IMR-90 (cell line): ENCODE data around the gene UGT1A4. TPM values are rescaled to one million over a fixed set of nuclear protein-coding genes. Genes with fewer than 3 reads are reported as not detected.
A peak's percentile ranks its signal among the peaks of the same experiment; 100 is the strongest.

ENCODE experiments used
- ATAC-seq: fragments of 200-7000 bp; cut with Tn5 transposase; 2 replicates; pipeline ENCODE4 v1.9.1; 2020; ENCODE audit warnings: low read depth, mild to moderate bottlenecking, moderate library complexity
- BruUV-seq: library from RNA; stranded (reverse); fragments of 400-500 nt; replicated peaks from 2 replicates; lab custom pipeline; 2021; lab: Mats Ljungman, UMichigan
- CTCF ChIA-PET: fragments of 300-600 bp; formaldehyde crosslinking; extraction: SDS; loops from one replicate; lab custom pipeline; 2021; ENCODE audit warnings: antibody characterized with exemption; lab: Yijun Ruan, JAX
- POLR2A ChIA-PET: fragments of 300-600 bp; sonication (Branson Sonifier 250); formaldehyde crosslinking; loops from one replicate; lab custom pipeline; 2022; ENCODE audit warnings: antibody characterized with exemption; ENCODE audit not compliant: unreplicated experiment; lab: Charles Lee
- DNase-seq: peaks from one replicate; pipeline ENCODE4 v3.0.0; 2013
- H2AFZ ChIP-seq: replicated peaks from 2 replicates; pipeline ENCODE3; 2013; ENCODE audit warnings: low read length, mild to moderate bottlenecking; ENCODE audit not compliant: poor library complexity
- H2AK5ac ChIP-seq: 2 replicates; pipeline ENCODE4 v1.6.1; 2013; ENCODE audit warnings: low read depth, low read length, inconsistent platforms
- H2AK9ac ChIP-seq: replicated peaks from 2 replicates; pipeline ENCODE3; 2013; ENCODE audit warnings: mild to moderate bottlenecking, low read depth, low read length, moderate library complexity; ENCODE audit not compliant: poor library complexity
- H2BK120ac ChIP-seq: 2 replicates; pipeline ENCODE4 v1.6.1; 2013; ENCODE audit warnings: low read depth, low read length, inconsistent platforms
- H2BK15ac ChIP-seq: 3 replicates; pipeline ENCODE4 v1.6.1; 2013; ENCODE audit warnings: low read depth, low read length, inconsistent platforms
- H2BK20ac ChIP-seq: 2 replicates; pipeline ENCODE4 v1.6.1; 2013; ENCODE audit warnings: low read depth, mild to moderate bottlenecking, inconsistent platforms, low read length, moderate library complexity
- H2BK5ac ChIP-seq: 2 replicates; pipeline ENCODE4 v1.6.1; 2013; ENCODE audit warnings: mild to moderate bottlenecking, low read depth, low read length, inconsistent platforms; ENCODE audit not compliant: poor library complexity, severe bottlenecking
- H3K14ac ChIP-seq: replicated peaks from 2 replicates; pipeline ENCODE4 v1.6.1; 2013; ENCODE audit warnings: low read depth, low read length, inconsistent platforms
- H3K18ac ChIP-seq: 2 replicates; pipeline ENCODE4 v1.6.1; 2013; ENCODE audit warnings: low read depth, low read length, control low read depth
- H3K23ac ChIP-seq: 2 replicates; pipeline ENCODE4 v1.6.1; 2013; ENCODE audit warnings: low read depth, low read length, inconsistent platforms
- H3K27ac ChIP-seq: 2 replicates; pipeline ENCODE4 v1.5.1; 2013; ENCODE audit warnings: mild to moderate bottlenecking, control low read depth, low read length; ENCODE audit not compliant: insufficient read depth
- H3K27me3 ChIP-seq: 2 replicates; pipeline ENCODE4 v1.6.1; 2013; ENCODE audit warnings: low read length; ENCODE audit not compliant: control insufficient read depth, insufficient read depth
- H3K36me3 ChIP-seq: 2 replicates; pipeline ENCODE4 v1.6.1; 2013; ENCODE audit warnings: low read length, mixed read lengths; ENCODE audit not compliant: control insufficient read depth, insufficient read depth
- H3K4ac ChIP-seq: 2 replicates; pipeline ENCODE4 v1.6.1; 2013; ENCODE audit warnings: low read depth, low read length, inconsistent platforms
- H3K4me1 ChIP-seq: 2 replicates; pipeline ENCODE4 v1.6.1; 2013; ENCODE audit warnings: low read length, mixed read lengths; ENCODE audit not compliant: control insufficient read depth, insufficient read depth
- H3K4me2 ChIP-seq: 2 replicates; pipeline ENCODE4 v1.6.1; 2013; ENCODE audit warnings: low read depth, mild to moderate bottlenecking, control low read depth, low read length, moderate library complexity
- H3K4me3 ChIP-seq: 2 replicates; pipeline ENCODE4 v1.5.1; 2013; ENCODE audit warnings: low read depth, mild to moderate bottlenecking, control low read depth, low read length, moderate library complexity; ENCODE audit not compliant: insufficient read depth
- H3K56ac ChIP-seq: 2 replicates; pipeline ENCODE4 v1.6.1; 2013; ENCODE audit warnings: low read length, inconsistent platforms; ENCODE audit not compliant: insufficient read depth; ENCODE audit errors: extremely low read depth
- H3K79me1 ChIP-seq, 2 experiments: 2 replicates each; pipeline ENCODE4 v1.6.1; 2013; ENCODE audit warnings: low read length in 2 of 2, inconsistent platforms in 1 of 2, low read depth in 1 of 2
- H3K9ac ChIP-seq: 2 replicates; pipeline ENCODE4 v1.6.1; 2013; ENCODE audit warnings: low read depth, low read length, control low read depth
- H3K9me1 ChIP-seq: 2 replicates; pipeline ENCODE4 v1.6.1; 2013; ENCODE audit warnings: low read length, inconsistent platforms; ENCODE audit not compliant: insufficient read depth
- H3K9me3 ChIP-seq: 2 replicates; pipeline ENCODE4 v1.6.1; 2013; ENCODE audit warnings: low read length; ENCODE audit not compliant: control insufficient read depth, insufficient read depth
- H4K20me1 ChIP-seq: 2 replicates; pipeline ENCODE4 v1.6.1; 2013; ENCODE audit warnings: low read length, inconsistent platforms; ENCODE audit not compliant: insufficient read depth
- H4K5ac ChIP-seq: 2 replicates; pipeline ENCODE4 v1.6.1; 2013; ENCODE audit warnings: mild to moderate bottlenecking, low read depth, low read length, control low read depth
- H4K8ac ChIP-seq, 2 experiments: 2 replicates each; pipeline ENCODE4 v1.6.1; 2013; ENCODE audit warnings: low read depth in 2 of 2, low read length in 2 of 2, control low read depth in 1 of 2, inconsistent platforms in 1 of 2
- H4K91ac ChIP-seq: 2 replicates; pipeline ENCODE4 v1.6.1; 2013; ENCODE audit warnings: low read depth, low read length, inconsistent platforms; ENCODE audit not compliant: insufficient read depth
- BHLHE40 ChIP-seq: fragments of 150-350 bp; IDR thresholded peaks from 2 replicates; pipeline ENCODE4 v1.6.1; 2016; ENCODE audit warnings: mild to moderate bottlenecking, low read depth, low read length
- CHD1 ChIP-seq: IDR thresholded peaks from 2 replicates; pipeline ENCODE4 v1.6.1; 2012; ENCODE audit warnings: low read depth, low read length, improper control_type of control experiment
- FOS ChIP-seq: fragments of 150-350 bp; IDR thresholded peaks from 2 replicates; pipeline ENCODE4 v1.6.1; 2016; ENCODE audit warnings: low read depth, low read length
- MAFK ChIP-seq: IDR thresholded peaks from 2 replicates; pipeline ENCODE4 v1.6.1; 2012; ENCODE audit warnings: low read depth, low read length, improper control_type of control experiment
- MAZ ChIP-seq: IDR thresholded peaks from 2 replicates; pipeline ENCODE4 v1.6.1; 2012; ENCODE audit warnings: low read depth, mild to moderate bottlenecking, low read length, improper control_type of control experiment, moderate library complexity, borderline replicate concordance
- NFE2L2 ChIP-seq: fragments of 150-350 bp; IDR thresholded peaks from 2 replicates; pipeline ENCODE4 v1.6.1; 2016; ENCODE audit warnings: low read depth, mild to moderate bottlenecking, low read length
- RAD21 ChIP-seq: IDR thresholded peaks from 2 replicates; pipeline ENCODE4 v1.6.1; 2012; ENCODE audit warnings: low read length, improper control_type of control experiment
- RCOR1 ChIP-seq: IDR thresholded peaks from 2 replicates; pipeline ENCODE4 v1.6.1; 2012; ENCODE audit warnings: mild to moderate bottlenecking, low read length, improper control_type of control experiment; ENCODE audit not compliant: insufficient replicate concordance
- WGBS, 2 experiments: methylation state at CpG; one replicate each; pipeline versions ENCODE4 v1.1.5 to v1.1.7; 2013; ENCODE audit warnings: missing lambda C conversion rate in 2 of 2; ENCODE audit not compliant: insufficient read length in 1 of 2; ENCODE audit errors: extremely low coverage in 2 of 2; 5-methylcytosine and 5-hydroxymethylcytosine counted together
- dilution Hi-C: fragments of 300-500 bp; cut with HindIII; formaldehyde crosslinking; loops from one replicate; pipeline ENCODE4 v1.14.3; 2018; ENCODE audit warnings: low sequenced_read_pairs; ENCODE audit not compliant: unreplicated experiment
- in situ Hi-C: fragments of 300-500 bp; cut with MboI; formaldehyde crosslinking; loops from 3 replicates; pipeline ENCODE4 v1.14.3; 2019; ENCODE audit warnings: low sequenced_read_pairs, inconsistent platforms, mixed read lengths
- intact Hi-C: fragments of 100-400 bp; cut with micrococcal nuclease; formaldehyde crosslinking; loops from 2 replicates; pipeline ENCODE4 v1.10.0; 2022
- polyA plus RNA-seq, 3 experiments: library from polyadenylated mRNA; depleted of rRNA; stranded (reverse); fragments of >200 nt; gene quantifications; 2 replicates each; pipeline ENCODE4 v1.2.3, GENCODE V29; 2012; ENCODE audit warnings: low replicate concordance in 1 of 3
- total RNA-seq: library from RNA; depleted of rRNA; stranded (reverse); fragments of >200 nt; gene quantifications from 2 replicates; pipeline ENCODE4 v1.2.3, GENCODE V29; 2012
- TF ChIP-seq, protein P1 (sequence below): conservative IDR thresholded peaks from 2 replicates; pipeline ENCODE4 v1.5.1; 2012; ENCODE audit warnings: mild to moderate bottlenecking, low read depth, low read length, improper control_type of control experiment
- TF ChIP-seq, protein P2 (sequence below): fragments of 150-350 bp; IDR thresholded peaks from 2 replicates; pipeline ENCODE4 v1.6.1; 2017; ENCODE audit warnings: mild to moderate bottlenecking, antibody characterized with exemption, low read length, low read depth

UGT1A4 gene
- total and polyA plus RNA-seq, 2 of the 4 experiments (the other 2 are of a cell fraction) = not detected

- H3K4me1 ChIP-seq = peaks cover 14% of the 10 kb centered on the region
- no peaks in the 10 kb centered on the region for H3K79me1 ChIP-seq
- H3K9me3 ChIP-seq = no peaks in the 10 kb centered on the region
- peak overlapping the region; percentile 76 for H3K27ac ChIP-seq
- H3K4ac ChIP-seq = peak overlapping the region; percentile 97
- no peak overlapping the region for H3K4me3 ChIP-seq
- H3K36me3 ChIP-seq = no peaks in the 10 kb centered on the region
- peak overlapping the region; percentile 93; the same call in 1 of the 2 replicates for H3K18ac ChIP-seq
- H3K9me1 ChIP-seq = 0 out of 2 replicates have a peak, but pooled peaks cover 5% of the 10 kb centered on the region
- H4K5ac ChIP-seq = peak overlapping the region; percentile 95; the same call in 1 of the 2 replicates
- DNase-seq (peak; percentile 85), ATAC-seq (peak; percentile 83)
- H2AK9ac ChIP-seq = peak overlapping the region; percentile 46
- H4K91ac ChIP-seq = peak overlapping the region; percentile 91
- dilution Hi-C loops = no loop called here
- peak overlapping the region; percentile 83 for H2AK5ac ChIP-seq
- no CpG with 5 or more reads among the region's 7 CpGs for WGBS, 2 experiments
- CTCF ChIA-PET = no interaction called here
- peak overlapping the region; percentile 70 for H3K4me2 ChIP-seq
- peak overlapping the region; percentile 93; the same call in 2 of the 3 replicates for H2BK15ac ChIP-seq
- peak overlapping the region; percentile 74 for H2AFZ ChIP-seq
- H2BK5ac ChIP-seq = peak overlapping the region; percentile 90
- H3K14ac ChIP-seq = peak overlapping the region; percentile 86
- peak overlapping the region; percentile 95 for H3K23ac ChIP-seq
- intact Hi-C loops = no loop called here
- TF ChIP-seq MAZ = 0 out of 2 replicates have a peak, but pooled peaks have one; percentile 13
- TF ChIP-seq BHLHE40 = 0 out of 2 replicates have a peak, but pooled peaks have one; percentile 7
- no peak for TF ChIP-seq FOS
- TF ChIP-seq CHD1 = no peak
- TF ChIP-seq, protein P1, sequence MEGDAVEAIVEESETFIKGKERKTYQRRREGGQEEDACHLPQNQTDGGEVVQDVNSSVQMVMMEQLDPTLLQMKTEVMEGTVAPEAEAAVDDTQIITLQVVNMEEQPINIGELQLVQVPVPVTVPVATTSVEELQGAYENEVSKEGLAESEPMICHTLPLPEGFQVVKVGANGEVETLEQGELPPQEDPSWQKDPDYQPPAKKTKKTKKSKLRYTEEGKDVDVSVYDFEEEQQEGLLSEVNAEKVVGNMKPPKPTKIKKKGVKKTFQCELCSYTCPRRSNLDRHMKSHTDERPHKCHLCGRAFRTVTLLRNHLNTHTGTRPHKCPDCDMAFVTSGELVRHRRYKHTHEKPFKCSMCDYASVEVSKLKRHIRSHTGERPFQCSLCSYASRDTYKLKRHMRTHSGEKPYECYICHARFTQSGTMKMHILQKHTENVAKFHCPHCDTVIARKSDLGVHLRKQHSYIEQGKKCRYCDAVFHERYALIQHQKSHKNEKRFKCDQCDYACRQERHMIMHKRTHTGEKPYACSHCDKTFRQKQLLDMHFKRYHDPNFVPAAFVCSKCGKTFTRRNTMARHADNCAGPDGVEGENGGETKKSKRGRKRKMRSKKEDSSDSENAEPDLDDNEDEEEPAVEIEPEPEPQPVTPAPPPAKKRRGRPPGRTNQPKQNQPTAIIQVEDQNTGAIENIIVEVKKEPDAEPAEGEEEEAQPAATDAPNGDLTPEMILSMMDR = no peak
- peak; percentile 10 for TF ChIP-seq RCOR1
- 0 out of 2 replicates have a peak, but pooled peaks have one; percentile 27 for TF ChIP-seq MAFK
- TF ChIP-seq RAD21 = no peak
- no peak for TF ChIP-seq NFE2L2
- TF ChIP-seq, protein P2, sequence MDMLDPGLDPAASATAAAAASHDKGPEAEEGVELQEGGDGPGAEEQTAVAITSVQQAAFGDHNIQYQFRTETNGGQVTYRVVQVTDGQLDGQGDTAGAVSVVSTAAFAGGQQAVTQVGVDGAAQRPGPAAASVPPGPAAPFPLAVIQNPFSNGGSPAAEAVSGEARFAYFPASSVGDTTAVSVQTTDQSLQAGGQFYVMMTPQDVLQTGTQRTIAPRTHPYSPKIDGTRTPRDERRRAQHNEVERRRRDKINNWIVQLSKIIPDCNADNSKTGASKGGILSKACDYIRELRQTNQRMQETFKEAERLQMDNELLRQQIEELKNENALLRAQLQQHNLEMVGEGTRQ = no peak
- BruUV-seq = no TSS peak
- POLR2A ChIA-PET = no interaction called here
- peak overlapping the region; percentile 98 for H2BK20ac ChIP-seq
- no peaks in the 10 kb centered on the region for H4K20me1 ChIP-seq
- H2BK120ac ChIP-seq = peak overlapping the region; percentile 97
- no peaks in the 10 kb centered on the region for H3K27me3 ChIP-seq
- H3K56ac ChIP-seq = peak overlapping the region; percentile 76
- 0 out of 2 replicates have a peak overlapping the region, but pooled peaks have one; percentile 20 for H3K9ac ChIP-seq
- peak overlapping the region; percentile 82 to 92; a peak in 3 of 4 replicates for H4K8ac ChIP-seq
- in situ Hi-C loops = no loop called here
These were observed 45.7 kb downstream of the UGT1A4 start for GRCh38 chr2:233764264-233764663.
